Astrocyte of the hippocampus (primary cell): ENCODE measurements around the gene OLA1.

Experiments
- DNase-seq: peaks from one replicate; pipeline ENCODE4 v3.0.0; 2011; ENCODE audit warnings: low read depth, low spot score

The OLA1 gene

DNA sequence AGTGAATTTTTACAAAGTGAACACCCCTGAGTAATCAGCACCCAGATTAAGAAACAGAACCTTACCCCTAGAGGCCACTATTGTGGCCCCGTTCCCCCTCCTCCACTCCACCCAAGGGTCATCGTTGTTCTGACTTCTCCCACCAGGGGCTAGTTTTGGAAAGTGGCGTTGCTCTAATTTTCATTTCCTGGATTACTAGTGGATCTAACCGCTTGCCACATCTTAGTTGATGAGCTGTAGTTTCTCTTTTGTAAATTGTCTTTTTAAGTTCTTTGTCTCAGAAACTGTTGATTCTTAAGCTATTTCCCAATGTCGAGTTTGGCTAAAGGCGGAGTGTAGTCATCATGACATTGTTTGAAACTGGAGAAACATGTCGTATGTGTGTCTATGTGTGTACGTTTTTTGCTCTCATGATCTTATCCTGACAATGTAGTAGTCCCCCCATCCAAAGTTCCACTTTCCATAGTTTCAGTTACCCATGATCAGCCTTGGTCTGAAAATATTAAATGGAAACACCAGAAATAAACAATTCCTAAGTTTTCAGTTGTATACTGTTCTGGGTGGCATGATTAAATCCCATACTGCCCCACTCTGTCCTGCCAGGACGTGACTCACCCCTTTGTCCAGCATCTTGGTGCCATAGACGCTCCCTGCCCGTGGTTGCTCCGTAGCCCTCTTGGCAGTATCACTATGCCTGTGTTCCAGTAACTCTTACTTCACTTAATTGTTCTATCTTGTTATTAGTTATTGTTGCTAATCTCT is 212.2 kb downstream of the OLA1 start:
- peak; percentile 72 for DNase-seq

GRCh38 chr2:174035117-174035635 is 213.2 kb downstream of the OLA1 start:
- DNase-seq: no peak

- no peak for DNase-seq
Measured at GRCh38 chr2:174033163-174033550, 215.2 kb downstream of the OLA1 start.

DNA sequence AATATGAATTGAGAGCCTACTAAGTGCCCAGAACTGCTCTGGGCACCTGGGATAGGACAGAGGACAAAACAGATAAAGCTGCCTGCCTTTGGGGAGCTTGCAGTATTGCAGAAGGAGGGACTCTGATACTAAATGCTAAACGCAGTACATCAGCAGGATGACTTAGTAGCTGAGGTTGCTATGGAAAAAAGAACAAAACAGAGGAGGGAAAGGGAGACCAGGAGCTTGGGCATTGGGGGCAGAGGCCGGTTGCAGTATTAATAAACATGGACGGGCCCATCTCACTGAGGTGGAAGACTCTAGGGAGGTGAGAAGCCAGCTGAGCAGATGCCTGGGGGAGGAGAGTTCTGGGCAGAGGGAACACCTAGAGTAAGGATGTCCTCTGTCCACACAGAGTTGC is 217.1 kb downstream of the OLA1 start:
- no peak for DNase-seq

DNA sequence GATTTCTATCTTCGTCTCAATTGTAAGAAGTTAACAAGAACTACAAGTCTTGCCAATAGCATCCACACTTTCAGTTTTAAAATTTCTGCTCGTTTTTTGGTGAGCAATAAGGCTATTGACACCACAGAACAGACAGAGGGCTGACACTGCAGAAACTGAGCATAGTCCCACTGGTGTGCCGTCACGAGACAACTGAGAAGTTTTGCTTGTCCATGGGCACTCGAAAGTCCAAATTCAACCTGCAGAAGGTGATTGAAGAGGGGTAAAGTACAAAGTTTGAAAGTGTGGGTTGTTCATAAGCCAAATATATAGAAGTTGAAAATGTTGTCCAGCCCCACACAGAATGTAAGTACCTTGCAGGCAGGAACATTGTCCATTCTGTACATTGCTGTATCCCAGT is 219.4 kb downstream of the OLA1 start:
- no peak for DNase-seq

- DNase-seq: no peak
Measured at GRCh38 chr2:174027956-174028355, 220.4 kb downstream of the OLA1 start.

DNA sequence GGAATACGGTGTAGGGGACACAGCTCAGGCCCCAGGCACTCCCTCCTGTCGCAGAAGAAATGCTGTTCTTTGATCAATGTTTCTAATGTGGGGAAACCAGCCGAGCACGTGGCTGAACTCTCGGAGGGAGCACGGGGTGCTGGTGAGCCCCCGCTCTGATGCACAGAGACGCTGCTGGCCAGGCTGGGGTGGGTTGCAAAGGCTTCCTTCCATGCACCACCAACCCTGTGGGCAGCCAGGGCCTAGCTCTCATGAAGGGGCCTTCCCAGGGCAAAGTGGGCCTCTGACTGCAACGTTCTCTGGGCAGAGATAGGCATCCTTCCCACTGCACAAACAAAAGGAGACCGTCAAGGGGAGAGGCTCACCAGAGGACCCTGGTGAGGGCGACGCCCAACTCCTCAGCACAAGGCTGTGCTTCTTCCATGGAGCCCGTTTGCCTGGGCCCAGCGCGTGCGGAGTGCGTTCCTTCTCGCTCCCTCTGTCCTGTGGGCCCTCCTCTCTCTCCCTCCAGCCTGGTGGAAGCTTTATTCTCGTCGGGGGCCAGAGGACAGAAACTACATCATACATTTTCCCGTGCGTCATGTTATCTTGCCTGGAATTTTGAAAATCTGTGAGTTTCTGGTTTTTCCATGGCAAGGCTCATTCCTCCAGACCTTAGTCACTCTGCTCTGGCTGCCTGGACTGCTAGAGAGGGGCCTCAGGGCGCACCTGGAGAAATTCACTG is 222.0 kb downstream of the OLA1 start:
- peak; percentile 82 for DNase-seq

- DNase-seq: peak; percentile 38
Measured at GRCh38 chr2:174025271-174026121, 222.8 kb downstream of the OLA1 start.

- peak; percentile 76 for DNase-seq
Measured at GRCh38 chr2:174024524-174025270, 223.6 kb downstream of the OLA1 start.

- DNase-seq: peak; percentile 74
Measured at GRCh38 chr2:174023591-174024523, 224.5 kb downstream of the OLA1 start.
